ENCODE data around the gene NT5DC3.

NT5DC3 gene

GRCh38 chr12:103729499-103729898 is 111.5 kb downstream of the NT5DC3 start:
- H3K4me3 ChIP-seq (ENCODE audit: low read length) = no peak overlapping the region
- no peak for TF ChIP-seq ZNF274 (IDR thresholded peaks at IDR 0.05; ENCODE audit: low read depth, low read length)

DNA sequence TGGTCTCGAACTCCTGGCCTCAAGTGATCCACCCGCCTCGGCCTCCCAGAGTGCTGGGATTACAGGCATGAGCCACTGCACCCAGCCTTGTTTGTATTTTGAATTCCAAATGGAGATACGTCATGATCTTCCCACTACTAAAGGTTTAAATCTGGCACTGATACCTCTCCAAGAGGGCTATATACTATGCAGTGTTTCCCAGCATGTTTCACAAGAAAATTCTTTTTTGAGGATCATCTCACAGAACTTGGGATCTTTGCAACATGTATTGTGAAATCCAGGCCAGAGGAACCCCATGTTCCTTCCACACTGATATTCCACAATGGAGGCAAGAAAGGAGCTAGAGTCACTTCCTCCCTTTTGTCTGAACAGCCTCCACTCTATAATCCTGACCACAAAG is 112.7 kb downstream of the NT5DC3 start:
- H3K4me3 ChIP-seq (ENCODE audit: low read length) = no peak overlapping the region
- no peak for TF ChIP-seq ZNF274 (IDR thresholded peaks at IDR 0.05; ENCODE audit: low read depth, low read length)

- TF ChIP-seq ZNF274 (IDR thresholded peaks at IDR 0.05; ENCODE audit: low read depth, low read length) = no peak
- no peak overlapping the region for H3K4me3 ChIP-seq (ENCODE audit: low read length)
Measured at GRCh38 chr12:103727638-103728037, 113.4 kb downstream of the NT5DC3 start.

- no peak for TF ChIP-seq ZNF274 (IDR thresholded peaks at IDR 0.05; ENCODE audit: low read depth, low read length)
- H3K4me3 ChIP-seq (ENCODE audit: low read length) = no peak overlapping the region
Measured at GRCh38 chr12:103725398-103725797, 115.6 kb downstream of the NT5DC3 start.

Data from GM08714 (cell line).